Measurements from ENCODE around the gene SH3RF3.

SH3RF3 gene

DNA sequence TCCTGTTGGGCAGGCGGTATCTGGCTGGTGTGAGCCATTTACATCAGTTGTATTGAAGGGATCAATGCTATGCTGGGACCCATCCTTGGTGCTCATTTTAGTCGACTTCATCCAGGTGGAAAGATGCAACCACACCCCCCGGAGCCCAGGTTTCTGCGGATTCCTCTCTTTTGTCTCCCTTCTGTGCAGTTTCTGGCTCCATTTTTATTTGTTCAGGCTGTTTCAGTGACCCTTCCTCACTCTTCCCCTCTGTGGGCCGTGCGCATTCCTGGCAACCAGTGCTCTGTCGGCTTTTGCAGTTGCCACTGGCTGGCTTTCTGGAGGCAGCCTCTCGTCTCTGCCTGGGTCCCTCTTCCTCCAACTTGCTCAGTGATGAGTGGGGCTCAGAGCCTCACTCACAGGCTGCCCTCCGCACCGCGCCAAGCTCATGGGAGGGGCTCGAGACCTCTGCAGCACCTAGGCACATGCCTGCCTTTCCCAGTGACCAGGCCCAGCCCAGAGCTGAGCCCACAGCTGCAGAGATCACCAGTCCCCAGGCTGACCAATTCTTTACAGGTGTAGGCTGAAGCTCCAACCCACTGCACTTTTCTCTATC, 12.1 kb downstream of the SH3RF3 start:
- DNase-seq: no peak

DNA sequence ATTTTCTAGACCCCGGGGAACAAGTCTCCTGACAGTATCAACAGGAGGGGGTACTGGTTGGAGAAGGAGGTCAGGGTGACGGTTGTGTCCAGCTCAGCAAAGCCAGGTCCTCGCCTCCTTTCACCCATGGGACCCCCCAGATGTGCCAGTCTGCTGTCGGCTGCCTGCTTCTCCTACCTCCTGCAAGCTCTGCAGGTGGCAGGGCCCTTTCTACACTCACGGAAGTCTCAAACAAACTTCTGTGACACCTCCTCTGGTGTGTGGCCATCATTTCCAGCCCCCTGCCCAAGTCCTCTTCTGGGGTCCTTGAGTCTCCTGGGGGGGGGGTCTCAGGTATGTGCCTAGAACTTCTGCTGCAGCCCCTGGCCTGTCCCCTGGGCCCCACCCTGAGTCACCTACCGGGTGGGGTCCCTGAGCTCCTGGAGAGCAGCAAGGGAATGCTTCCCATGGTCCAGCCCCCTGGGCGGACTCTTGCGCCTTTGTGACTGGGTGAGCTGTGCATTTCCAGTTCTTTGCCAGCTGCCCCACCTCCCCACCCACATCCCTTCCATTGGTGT, 12.8 kb downstream of the SH3RF3 start:
- no peak for DNase-seq

DNA sequence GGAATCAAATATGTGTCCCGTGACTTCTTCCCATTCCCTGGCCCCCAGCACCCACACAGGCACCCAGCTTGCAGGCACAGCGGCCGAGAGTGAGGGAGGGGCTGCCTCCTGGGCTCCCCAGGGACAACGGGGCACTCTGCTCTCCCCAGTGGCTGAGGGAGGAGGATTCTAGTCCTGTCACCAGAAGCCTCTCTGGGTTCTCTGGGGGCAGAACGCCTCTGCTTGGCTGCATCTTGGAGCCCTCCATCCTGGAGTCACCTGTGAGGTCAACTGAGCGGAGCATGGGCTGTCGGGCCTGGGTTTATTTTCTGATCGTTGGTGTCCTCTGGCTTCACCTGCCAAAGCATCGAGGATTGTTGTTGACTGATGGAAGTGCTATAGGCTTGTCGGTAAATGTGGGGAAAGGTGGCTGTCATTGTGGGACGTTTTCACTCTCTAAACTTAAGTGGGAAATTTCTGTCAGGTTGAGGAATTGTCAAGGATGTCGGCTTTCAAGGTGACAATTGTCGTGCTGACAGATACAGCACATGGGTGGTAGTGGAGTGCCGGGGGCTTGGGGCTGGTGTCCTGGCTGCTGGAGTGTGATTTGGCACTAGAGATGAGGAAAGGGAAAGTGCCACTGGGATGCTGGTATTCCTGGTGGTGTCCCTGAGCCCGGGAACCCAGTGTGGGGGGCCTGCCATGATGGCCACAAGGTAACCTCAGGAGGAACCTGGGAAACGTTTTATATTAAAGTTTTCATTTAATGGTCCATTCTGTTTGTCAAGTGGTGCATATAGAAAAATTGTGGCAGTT, 13.6 kb downstream of the SH3RF3 start:
- DNase-seq: no peak

DNA sequence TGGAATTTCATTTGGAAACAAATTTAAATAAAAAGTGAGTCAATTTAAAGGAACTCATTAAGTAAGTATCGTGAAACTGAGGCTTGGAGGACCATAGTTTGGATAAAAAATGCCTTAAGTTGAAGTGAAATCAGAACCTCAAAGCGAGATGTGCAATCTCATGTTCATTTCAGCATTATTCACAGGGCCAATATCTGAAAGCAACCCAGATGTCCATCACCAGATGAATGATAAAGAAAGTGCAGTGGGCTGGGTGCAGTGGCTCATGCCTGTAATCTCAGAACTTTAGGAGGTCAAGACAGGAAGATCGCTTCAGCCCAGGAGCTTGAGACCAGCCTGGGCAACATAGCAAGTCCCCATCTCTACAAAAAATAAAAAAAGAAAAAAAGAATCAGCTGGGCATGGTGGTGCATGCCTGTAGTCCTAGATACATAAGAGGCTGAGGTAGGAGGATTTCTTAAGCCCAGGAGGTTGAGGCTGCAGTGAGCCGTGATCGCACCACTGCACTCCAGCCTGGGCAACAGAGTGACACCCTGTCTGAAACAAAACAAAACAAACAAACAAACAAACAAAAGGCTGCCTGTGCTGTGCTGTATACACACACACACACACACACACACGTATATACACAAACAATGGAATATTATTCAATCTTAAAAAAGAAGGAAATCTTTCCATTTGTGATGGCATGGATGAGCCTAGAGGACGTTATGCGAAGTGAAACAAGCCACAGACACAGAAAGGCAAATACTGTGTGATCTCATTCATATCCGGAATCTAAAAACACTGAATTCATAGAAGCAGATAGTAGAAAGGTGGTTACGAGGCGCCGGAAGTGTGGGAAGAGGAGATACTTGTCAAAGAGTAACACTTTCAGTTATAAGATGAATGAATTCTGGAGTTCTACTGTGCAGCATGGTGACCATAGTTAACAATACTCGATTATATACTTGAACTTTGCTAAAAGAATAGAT, 14.5 kb downstream of the SH3RF3 start:
- DNase-seq: no peak

DNA sequence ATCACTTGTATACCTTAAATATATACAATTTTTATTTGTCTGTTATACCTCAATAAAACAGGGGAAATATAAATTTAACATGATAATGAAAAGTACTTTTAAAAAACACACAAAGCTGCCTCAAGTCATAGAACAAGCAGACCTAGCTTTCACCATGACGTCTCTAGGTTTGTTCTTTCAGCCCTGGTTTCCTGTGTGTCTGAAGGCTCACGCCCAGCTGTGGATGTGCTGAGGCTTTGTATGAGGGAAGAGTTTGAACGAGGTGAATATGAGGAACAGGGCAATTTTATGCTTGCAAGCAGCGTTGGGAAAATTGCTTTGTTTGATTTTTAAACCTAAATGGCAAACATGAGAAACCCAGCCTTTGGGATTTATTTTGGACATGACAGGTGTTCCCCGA, 15.3 kb downstream of the SH3RF3 start:
- no peak for DNase-seq

DNA sequence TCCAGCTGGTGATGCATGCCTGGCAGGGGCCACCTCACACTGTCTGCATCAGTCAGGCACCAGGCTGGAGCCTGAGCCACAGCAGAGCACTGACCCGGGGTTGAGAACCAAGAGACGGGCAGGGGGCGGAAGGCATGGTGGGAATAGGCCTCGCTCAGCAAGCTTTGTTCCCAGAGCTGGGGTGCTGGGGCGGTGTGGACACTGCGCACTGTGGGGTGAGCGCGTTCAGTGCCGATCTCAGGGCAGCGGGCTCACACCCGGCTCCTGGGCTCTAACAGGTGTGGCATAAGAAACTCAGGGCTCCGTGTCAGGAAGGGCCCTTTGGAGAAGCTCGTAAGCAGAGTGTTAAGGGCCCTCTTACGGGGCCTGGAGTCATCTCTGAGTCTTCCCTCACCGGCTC, 15.7 kb downstream of the SH3RF3 start:
- no peak for DNase-seq

DNA sequence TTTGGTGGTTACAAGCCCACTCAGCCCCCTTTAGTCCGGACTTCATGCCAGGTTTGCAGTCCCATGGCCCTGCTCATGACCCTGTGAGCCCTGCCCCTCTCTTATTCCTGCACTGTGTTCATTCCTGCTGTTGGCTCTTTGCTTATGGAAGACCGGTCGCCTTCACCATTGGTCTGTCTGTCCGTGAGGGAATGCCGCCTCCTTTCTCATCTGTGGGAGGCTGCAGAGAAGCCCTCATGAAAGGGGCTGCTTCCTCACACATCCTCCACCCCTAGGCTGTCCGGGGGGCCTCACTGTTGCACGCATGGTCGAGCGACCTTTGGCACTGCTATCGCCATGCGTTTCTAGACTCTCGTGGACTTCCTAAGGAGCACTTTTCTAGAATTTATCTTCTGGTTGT, 16.3 kb downstream of the SH3RF3 start:
- DNase-seq: no peak

DNA sequence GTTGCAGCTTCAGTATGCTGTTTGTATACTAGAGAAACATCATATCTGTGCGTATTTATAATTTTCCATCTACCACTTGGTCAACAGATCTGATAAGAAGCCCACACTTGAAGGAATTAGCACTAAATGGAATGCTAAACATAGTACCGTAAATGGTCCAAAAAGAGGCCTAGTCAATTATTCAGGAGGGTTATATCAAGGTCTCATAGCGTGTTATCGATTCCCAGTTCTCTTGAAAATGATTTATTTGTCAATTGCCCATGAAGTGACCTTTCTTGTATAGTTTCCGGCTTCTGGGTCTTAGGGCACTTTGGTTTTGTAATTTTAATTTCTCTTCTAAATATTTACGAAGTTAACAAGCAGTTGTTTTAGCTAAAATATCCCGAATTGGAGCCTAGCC, 18.4 kb downstream of the SH3RF3 start:
- no peak for DNase-seq

DNA sequence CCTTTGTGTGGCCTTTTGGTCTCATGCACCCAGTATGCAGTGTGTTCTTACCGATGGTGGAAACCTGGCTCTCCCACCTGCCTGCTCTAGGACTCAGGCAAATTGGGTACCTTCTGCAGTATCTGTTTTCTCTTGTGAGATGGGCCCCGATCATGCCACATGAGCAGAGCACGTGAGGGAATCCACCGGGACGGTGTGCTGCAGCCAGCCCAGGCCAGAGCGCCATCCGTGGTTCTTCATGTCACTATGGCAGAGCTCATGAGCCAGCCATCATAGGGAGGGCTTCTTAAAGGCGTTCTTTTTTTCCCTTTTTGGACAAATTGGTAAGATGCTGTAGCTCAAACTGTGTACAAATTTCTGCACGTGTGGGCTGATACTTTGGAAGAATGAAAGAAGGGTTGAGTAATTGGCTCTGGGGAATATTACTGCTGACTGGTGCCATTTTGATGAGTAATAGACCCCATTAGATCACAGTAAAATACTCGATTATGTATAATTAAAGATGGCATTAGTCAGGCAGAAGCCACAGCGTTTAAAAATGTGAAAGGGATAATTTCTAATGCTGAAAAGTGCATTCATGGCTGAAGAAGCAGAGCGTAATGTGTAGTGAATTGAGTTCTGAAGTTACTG, 19.2 kb downstream of the SH3RF3 start:
- DNase-seq: no peak

DNA sequence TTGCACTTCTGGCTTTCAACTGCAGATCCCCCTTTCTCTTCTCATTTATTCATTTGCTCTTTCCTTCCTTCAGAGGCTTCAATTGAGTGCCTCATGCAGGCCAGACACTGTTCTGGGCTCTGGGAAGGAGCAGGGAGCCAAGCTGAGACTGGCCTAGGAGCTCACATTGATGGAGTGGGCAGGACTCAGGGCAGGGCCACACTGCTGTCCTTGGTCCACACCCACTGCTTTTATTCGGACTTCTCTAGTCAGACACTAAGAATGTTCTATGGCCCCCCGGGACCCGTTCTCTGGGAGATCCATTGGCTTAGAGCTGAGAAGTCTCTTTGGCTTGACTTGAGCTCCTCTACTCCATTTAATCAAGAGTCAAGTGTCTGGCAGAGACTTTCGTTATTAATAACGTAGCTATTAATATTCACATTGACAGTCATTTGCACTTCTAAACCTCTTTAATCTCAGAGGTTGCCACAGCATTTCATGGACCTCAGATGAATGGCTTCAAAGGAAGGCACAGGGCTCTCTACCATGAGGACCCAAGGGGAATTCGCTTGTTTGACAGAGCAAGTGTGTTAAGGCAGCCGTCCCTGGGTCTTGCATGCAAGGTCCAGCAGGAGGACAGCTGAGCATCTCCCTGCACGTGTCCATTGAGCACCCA, 20.1 kb downstream of the SH3RF3 start:
- DNase-seq: no peak

DNA sequence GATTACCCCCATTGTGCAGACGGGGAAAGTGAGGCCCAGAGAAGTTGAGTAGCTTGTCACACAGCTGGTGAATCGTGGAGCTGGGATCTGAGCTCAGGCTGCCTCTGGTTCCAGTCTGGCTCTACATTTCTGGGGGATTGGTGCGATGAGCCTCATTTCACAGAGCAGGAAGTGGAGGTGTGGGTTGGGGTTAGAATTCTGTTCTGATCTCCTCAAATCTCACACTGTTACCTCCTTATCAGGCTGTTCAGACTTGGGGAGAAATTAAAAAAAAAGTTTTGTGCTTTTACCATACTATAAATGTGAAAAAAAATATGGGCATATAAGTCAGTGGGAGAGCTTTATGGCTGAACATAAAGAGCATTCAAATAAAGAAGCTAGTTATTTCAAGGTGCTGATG, 21.6 kb downstream of the SH3RF3 start:
- no peak for DNase-seq

DNA sequence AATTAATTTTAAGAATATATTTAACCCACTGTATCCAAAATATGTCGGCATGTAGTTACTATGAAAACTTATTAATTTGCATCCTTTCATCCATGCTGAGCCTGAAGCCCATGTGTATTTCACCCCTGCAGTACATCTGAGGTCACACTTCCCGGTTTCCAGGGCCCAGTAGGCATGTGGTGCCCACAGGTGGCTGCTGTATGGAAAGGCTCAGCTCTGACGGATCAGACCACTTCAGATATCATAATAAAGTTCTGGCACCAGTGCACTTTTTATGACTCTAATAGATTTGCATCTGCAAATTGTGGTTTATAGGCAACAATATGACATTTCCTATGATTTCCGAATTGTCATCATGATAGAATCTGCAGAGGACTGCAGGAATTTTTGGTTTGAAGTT, 22.5 kb downstream of the SH3RF3 start:
- DNase-seq: no peak

DNA sequence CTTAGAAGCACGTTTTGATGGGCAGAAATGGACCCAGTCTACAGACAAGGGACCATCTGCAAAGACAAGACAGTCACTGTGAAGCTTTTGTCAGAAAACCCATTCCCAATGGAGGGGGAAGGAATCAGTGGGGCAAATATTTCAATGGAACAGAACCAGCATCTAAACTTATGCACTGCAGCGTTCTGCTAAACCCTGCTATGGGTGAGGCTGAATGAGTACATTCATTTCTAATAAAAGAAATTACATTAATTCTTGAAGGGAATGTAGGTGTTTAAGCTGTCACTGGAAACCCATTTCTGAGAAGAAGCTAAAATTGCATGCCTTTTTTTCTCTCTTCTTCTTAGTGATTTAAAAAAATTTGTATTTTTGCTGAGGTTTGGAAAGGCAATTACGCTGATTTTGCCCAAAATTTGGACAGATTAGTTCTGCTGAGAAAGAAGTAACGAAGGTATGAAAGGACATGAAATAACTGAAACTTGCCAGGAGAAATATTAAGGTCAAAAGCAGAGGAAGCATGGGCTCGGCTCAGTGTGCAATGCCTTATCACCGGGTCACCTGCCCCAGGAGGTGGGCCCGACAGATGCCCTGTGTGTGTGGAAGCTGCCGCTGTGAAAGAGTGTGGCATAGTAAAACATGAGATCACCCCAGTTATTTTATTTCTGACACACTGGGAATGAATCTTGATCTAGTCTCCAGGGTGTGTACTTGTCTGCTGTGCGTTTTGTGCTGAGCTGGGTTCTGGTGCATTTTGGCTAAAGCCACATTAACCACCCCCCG, 24.2 kb downstream of the SH3RF3 start:
- no peak for DNase-seq

DNA sequence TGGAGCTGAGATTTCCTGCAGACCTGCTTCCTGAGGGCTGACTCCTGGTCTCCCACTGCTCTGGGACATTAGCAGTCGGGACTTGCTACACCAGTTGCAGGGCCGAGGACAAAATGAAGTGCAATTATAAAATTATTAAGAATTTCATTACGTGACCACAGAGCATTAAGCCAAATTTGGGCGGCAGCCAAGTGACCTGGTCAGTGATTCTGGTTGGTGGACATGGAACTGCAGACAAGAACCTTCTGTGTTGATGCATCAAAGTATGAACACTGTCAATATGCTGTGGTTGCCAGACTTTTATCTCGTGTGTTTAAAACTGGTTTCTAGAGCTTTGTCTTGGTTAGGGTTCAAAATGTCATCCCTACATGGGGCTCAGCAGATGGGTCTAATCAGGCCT, 24.8 kb downstream of the SH3RF3 start:
- DNase-seq: no peak

DNA sequence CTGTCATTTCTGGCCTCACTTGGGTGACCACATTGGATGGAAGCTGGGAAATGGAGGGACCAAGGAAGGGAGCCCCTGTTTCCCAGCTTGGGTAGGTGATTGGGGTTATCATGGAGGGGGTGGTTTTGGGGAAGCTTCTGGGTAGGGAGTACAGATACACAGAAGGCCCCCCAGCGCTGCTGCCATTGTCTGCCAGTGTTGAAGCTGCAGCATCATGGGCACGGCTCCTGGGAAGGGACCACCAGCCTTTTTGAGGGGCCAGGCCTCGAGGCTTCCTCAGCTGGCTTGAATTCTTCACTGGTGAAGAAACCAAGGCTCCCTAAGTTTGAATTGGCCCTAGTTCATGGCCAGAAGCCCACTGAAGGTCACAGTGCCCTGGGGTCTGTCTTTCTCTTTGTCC, 25.2 kb downstream of the SH3RF3 start:
- no peak for DNase-seq

DNA sequence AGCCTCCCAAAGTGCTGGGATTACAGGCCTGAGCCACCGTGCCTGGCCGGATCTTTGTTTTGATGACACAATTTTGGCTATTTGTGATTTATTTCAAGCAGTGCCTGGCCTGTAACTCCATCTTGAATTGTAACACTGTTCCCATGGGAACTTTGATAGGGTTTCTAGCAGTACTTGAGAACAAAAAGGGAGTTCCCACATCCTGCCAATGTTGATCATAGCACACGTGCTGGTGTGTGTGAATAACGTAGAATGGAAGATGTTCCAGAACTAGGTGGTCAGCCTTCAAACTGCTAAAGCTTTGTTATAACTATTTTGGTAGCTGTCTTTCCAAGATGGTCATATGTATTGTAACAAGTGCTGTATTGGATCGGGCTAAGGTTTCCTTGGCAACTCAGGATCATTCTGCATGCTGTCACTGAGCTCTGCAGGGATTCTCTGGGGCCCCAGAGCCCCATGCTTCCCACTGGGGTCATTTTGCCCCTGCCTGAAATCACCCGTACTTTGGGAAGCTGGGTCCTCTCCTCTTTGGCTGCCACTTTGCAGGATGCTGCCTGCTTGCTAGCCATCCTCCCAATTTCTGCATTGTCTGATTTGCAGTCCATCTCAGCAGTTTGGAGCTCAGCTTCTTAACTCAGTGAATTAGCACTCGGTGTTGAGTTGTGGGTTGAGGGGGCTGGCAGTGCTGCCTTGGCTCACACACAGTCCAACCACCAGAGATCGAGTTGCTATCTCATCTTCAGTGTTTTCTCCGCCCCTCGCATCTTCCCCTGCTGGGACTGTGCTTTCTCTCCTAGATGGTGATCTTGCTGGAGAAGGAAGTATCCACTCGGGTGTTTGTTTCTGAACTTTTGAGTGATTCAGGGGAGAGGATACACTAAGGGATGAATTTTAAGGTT, 26.8 kb downstream of the SH3RF3 start:
- DNase-seq: no peak

DNA sequence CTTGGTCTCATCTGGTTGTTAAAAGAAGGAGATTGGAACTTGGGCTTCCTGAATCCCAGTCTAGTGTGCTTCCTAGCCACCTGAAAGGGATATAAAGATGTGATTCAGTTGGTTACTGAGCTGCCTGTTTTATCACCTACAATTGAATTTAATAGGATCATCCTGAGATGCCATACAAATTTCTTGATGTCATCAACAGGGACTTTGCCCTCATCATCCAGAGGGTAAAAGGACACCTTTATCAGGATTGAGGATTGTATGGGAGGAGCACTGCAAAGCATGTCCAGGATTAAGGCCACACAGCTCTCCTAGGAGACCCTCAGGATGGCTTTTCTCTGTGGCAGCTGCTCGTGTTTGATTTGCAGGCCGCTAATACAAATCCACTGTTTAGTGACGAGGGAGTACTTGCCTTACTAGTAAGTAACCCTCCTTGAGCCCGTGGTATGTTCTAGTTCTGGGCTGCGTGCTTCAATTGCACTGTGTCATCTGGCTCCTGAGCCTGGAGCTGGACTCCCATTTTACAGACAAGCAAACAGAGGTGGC, 28.6 kb downstream of the SH3RF3 start:
- DNase-seq: no peak

DNA sequence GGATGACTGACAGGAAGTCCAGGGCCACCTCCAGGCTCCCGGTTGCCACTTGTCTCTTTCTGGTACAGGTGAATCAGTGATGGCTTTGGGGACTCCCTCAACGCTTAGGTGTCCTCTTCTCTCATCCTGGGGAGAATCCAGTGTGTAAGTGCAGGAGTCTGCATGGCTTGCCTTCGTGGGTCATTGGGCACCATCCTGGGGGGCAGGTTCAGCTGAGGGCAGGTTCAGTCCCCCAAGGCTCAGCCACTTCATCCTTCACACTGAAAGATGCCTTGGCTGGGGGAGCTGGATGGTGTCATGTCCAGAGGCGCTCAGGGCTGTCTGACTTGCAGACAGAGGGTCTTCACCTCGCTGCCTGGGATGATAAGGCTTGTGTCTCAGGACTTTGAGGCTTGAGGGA, 29.2 kb downstream of the SH3RF3 start:
- DNase-seq: no peak

DNA sequence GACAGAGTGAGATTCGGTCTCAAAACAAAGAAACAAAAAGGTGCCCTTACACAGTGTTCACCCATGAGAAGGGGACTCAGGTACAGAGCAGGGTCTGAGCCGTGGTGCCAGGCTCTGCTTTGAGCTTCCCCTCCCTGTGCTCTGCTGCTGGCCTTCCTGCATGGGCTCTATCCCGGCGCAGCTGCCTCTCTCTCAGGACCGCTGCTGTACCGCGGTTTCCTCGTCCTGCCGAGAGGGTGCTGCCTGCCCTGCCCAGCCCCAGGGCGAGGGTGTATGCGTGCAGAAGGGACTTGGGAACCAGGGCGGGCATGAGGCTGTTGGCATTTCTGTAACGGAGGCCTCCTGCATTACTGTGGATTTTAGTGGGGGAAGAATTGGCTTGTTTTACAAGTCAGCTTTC, 30.1 kb downstream of the SH3RF3 start:
- no peak for DNase-seq

All from NK-92 treated with Interleukin-12 subunit alpha and Interleukin-12 subunit beta, amount 100 ng/mL, for 24 hours (cell line).